Right renal cortex interstitium (tissue), 3 donors: Measurements from ENCODE around the gene PIGL. TPM values are rescaled to one million over a fixed set of nuclear protein-coding genes. Genes with fewer than 3 reads are reported as not detected.
"Not testable (repeated sequence)": the region's sequence is repeated elsewhere in the genome, so short reads cannot be mapped to it uniquely, and the experiment has no call there.

Experiments used
- DNase-seq, 3 donors: peaks; one replicate each; pipeline ENCODE4 v3.0.0-alpha.2; 2013; ENCODE audit warnings: low read depth in 3 of 3, low spot score in 2 of 3
- polyA plus RNA-seq, 3 donors: library from polyadenylated mRNA; unstranded; fragments of 120-200 nt; gene quantifications; one replicate each; pipeline ENCODE4 v1.2.1, GENCODE V29; 2013; ENCODE audit not compliant: insufficient read length in 3 of 3

Gene PIGL
- polyA plus RNA-seq, 3 donors: 21.7 to 24.7 (median 22.2) TPM

DNA sequence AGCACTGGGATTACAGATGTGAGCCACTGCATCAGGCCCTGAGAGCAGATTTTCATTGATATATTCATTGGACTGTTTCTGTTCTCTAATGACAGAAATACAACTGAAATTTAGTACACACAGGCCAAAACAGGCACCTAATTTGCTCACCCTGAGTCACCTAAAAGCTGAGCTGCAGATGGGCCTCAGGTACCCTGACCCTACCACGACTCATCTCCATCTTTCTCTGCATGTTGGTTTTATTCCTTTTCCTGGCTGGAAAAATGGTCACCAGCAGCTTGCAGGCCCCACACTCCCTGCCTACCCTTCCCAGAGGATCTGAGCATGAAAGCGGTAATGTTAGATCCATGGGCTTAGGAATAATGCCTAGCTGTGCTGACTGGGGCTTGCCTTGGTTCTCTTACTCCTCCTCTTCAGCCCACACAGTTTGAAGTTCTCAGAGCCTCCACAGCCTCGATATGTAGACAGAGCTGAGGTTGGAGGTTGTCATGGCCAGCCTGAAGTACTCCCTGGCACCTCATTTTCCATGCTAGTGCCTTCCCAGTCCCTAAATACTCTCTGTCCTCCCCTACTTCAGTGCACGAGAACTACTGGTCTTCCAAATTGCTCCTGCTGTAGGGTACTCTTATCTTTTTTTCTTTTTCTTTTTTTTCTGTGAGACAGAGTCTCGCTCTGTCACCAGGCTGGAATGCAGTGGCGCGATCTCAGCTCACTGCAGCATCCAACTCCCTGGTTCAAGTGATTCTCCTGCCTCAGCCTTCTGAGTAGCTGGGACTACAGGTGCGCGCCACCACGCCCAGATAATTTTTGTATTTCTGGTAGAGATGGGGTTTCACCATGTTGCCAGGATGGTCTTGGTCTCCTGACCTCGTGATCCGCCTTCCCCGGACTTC is 85.2 kb downstream of the PIGL start:
- no peak for DNase-seq

DNA sequence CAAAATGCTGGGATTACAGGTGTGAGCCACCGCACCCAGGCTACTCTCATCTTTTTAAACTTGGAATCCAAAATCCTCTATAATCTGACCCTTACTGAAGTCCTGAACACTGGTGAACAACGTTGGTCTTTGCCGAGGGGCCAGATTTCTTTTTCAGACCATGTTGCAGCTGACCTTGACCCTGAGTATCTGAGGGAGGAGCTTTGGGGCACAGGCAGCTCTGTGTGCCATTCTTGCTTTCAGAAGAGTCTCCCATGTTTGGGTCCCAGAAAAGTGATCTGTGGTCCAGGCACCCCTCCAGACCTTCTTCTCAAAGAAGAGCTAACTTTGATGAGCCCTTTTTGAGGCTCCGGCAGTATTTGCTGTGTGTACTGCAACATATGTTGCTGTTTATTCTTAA is 85.8 kb downstream of the PIGL start:
- no peak for DNase-seq

DNA sequence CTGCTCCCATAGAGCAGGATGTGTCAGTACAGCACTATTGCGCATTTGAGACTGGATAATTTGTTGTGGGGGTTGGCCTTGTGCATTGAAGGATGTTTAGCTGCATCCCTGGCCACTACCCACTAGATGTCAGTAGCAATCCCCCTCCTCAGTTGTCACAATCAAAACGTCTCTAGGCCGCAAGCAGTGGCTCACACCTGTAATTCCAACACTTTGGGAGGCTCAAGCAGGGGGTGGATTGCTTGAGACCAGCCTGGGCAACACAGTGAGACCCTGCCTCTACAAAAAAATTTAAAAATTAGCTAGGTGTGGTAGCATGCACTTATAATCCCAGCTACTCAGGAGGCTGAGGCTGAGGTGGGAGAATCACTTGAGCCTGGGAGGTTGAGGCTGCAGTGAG is 87.8 kb downstream of the PIGL start:
- no peak for DNase-seq

- DNase-seq: no peak
Measured at GRCh38 chr17:16306211-16306610, 89.2 kb downstream of the PIGL start.

GRCh38 chr17:16312061-16312460 is 95.1 kb downstream of the PIGL start:
- DNase-seq: not testable (repeated sequence)

GRCh38 chr17:16313139-16314090 is 96.4 kb downstream of the PIGL start:
- no peak for DNase-seq

- DNase-seq: no peak
Measured at GRCh38 chr17:16314189-16314588, 97.2 kb downstream of the PIGL start.

GRCh38 chr17:16314859-16315258 is 97.8 kb downstream of the PIGL start:
- no peak for DNase-seq

GRCh38 chr17:16319969-16320368 is 103.0 kb downstream of the PIGL start:
- DNase-seq: no peak

GRCh38 chr17:16322636-16323035 is 105.6 kb downstream of the PIGL start:
- DNase-seq: no peak

DNA sequence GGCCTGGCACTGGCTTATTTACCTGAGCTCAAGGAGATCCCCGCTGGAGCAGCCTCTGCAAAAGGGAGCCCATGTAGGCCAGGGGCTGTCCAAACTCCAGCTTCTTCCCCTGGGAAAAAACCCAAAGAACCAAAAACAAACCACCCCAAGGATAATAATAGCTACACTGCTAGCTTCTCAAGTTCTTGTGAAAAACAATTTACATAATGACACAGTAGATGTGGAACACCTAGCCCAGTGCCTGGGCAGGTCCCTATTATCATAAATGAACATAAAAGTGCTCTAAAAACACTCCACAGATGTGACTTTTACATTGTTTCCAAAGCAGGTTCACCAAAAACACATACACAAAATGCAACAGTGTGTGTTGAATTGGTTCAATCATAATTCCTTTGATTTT is 109.0 kb downstream of the PIGL start:
- no peak for DNase-seq

DNA sequence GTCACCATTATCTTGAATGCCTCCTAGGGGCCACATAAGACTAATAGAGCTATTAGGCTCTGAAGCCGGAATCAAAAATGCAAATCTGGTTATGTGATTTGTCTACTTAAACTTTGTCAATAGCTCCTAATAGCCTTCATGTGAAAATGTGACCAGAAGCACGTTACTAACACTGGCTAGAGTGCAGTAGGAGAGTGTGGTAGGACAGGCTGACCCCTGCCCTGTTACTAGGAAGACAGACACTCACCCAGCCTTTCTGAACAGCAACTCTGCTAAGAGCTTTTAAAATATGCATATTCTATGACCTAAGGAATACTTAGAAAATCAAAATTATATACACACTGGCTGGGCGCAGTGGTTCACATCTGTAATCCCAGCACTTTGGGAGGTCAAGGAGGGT is 110.0 kb downstream of the PIGL start:
- no peak for DNase-seq

DNA sequence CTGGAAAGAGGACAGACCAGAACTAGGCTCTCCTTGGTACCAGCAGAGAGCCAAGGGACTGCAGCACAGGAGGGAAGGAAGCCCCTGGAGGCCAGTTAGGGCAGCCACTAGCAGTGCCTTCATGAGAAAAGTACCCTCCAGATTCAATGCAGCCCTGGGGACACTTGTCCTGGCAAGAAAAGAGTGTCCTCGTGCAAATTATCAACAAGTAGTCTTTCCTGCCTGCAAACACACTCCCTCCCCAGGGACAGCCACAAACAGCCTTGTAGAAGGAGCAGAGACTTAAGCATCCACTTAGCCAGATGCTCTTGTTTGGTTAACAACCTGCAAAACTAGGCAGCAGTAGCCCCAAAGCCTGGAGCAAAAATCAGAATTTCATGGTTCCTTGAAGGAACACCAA is 112.0 kb downstream of the PIGL start:
- no peak for DNase-seq

DNA sequence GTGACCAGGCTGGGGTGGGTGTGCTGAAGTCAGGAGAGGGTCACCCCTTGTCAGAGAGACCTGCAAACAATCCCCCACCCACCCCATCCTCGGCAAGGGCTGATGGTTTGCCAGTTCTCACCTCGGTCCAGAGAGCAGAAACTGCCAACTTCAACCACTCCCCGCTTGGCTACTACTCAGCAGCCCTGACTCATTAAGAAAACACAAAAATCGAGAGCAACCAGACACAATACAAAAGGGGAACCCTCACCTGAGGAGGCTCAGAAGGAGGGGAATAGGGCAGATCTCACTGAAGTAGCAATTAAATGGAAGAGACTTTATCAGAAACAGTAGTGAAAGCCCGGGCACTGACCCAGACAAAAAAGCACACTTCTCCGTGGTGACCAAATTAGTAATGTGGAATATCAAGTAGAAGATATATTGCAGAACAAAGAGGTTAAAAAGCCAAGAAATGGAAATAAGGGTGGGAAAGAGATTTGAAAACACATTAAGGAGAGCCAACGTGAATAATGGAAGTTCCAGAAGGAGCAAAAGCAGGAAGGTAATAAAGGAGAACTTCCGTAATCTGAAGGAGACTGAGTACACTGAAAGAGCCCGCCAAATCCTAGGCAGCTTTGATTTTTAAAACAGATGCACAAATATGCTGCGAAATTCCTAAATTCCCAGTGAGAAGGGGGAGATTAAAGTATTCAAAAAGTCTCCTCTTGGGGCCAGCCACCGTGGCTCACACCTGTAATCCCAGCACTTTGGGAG is 112.7 kb downstream of the PIGL start:
- DNase-seq: no peak

GRCh38 chr17:16338391-16338790 is 121.4 kb downstream of the PIGL start:
- DNase-seq: no peak

GRCh38 chr17:16339402-16339801 is 122.4 kb downstream of the PIGL start:
- DNase-seq: no peak

DNA sequence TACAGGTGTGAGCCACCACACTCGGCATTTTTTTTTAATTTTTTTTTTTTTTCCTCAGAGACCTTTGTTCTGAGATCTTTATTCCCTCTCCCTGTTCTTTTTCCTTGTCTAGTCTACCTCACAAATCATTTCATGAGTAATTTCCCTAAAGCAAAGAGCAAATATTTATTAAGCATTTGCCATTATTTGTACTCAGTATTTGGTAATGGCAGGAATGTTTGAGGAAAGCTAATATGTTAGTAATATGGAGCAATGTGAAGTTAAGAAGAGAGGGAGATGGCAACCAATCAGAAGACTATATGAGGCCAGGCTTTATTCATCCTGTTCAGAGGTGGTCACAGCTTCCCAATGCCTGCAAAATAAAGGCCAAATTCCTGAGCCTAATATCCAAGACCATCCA is 122.9 kb downstream of the PIGL start:
- no peak for DNase-seq

DNA sequence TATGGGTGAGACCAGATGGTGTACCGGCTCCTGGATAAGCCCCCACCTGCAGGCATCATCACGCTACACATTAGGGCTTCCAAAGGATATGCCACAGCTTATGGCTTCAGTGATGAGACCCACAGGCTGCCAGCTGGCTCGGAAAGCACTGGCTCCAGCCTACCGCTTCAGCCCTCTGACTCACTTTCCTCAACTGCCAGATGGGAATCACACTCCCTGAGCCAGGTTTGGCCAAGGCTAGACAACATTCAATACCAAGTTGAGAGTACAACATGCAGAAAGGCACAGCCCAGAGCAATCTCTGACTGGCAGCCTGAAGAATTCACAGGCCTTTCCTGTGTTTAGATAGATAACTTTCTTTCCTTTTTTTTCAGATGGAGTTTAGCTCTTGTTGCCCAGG is 126.0 kb downstream of the PIGL start:
- DNase-seq: no peak

DNA sequence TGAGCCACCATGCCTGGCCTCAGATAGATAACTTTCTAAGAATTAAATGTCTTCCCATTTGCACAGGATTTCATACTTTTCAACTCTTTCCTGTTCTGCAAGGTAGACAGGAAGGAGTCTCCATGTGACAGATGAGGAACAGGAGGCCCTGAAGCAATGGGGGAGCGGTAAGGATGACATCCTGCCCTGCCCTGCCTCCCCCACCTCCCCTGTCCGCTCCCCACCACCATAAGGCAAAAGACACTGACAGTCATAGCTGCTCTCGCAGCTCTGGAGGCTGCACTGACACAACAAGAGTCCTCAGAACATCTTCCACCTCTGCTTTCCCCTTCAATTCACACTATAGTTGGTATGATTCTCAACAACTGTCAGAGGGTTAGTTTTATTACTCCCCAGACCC is 126.6 kb downstream of the PIGL start:
- DNase-seq: no peak

GRCh38 chr17:16345565-16345964 is 128.6 kb downstream of the PIGL start:
- no peak for DNase-seq

GRCh38 chr17:16346721-16347271 is 129.8 kb downstream of the PIGL start:
- DNase-seq: no peak
